Mucosa of descending colon (tissue), 3 donors: ENCODE results near the gene ZFP36L2. TPM values are rescaled to one million over a fixed set of nuclear protein-coding genes. Genes with fewer than 3 reads are reported as not detected.

Experiments
- ATAC-seq: fragments of 200-7000 bp; cut with Tn5 transposase; one replicate; pipeline ENCODE4 v1.9.1; 2020; ENCODE audit warnings: mild to moderate bottlenecking, moderate library complexity
- DNase-seq, 3 donors: peaks; one replicate each; pipeline ENCODE4 v3.0.0-alpha.2; 2020
- H3K36me3 ChIP-seq: fragments of 200-600 bp; one replicate; pipeline ENCODE4 v1.8.0; 2021; ENCODE audit warnings: low read depth, mild to moderate bottlenecking
- H3K4me1 ChIP-seq: fragments of 200-600 bp; one replicate; pipeline ENCODE4 v1.8.0; 2021; ENCODE audit warnings: low read depth, mild to moderate bottlenecking
- H3K4me3 ChIP-seq: fragments of 200-600 bp; one replicate; pipeline ENCODE4 v1.8.0; 2021; ENCODE audit warnings: mild to moderate bottlenecking
- H3K9me3 ChIP-seq: fragments of 200-600 bp; one replicate; pipeline ENCODE4 v1.8.0; 2021; ENCODE audit warnings: mild to moderate bottlenecking
- CTCF ChIP-seq: fragments of 200-600 bp; IDR thresholded peaks from one replicate; pipeline ENCODE4 v1.8.0; 2022; ENCODE audit warnings: antibody characterized with exemption, mild to moderate bottlenecking
- intact Hi-C, 2 donors: fragments of 100-400 bp; cut with DNase I in 1 of 2; cut with micrococcal nuclease in 1 of 2; formaldehyde crosslinking; loops; one replicate each; pipeline versions ENCODE4 v1.11.0 to v1.11.1; 2022; cut with DNase I, micrococcal nuclease
- total RNA-seq, 3 donors: library from RNA; stranded (reverse); fragmentation: NEBNext Ultra II Directional in 2 of 3; extraction: Animal tissue kit (Norgen Biotek cat#: 25700) in 2 of 3; gene quantifications; one replicate each; pipeline versions ENCODE4 v1.2.1 to v1.2.4, GENCODE V29; 2021 to 2023
- donor health status: DM: no; HTN: no; CAD: no; lungs with moderate emphysema.
- donor health status: DM: no; HTN: no; CAD: no.
- donor health status: DM: no; HTN: yes; CAD: no.

The ZFP36L2 gene
- total RNA-seq, 3 donors from 2014 or later = 160 to 198 (median 169) TPM

GRCh38 chr2:43270461-43270860 lies 44.1 kb upstream of the ZFP36L2 start:
- Histone ChIP-seq H3K9me3 (no peaks in the 10 kb centered on the region), H3K4me3 (no peak overlapping the region), H3K36me3 (no peaks in the 10 kb centered on the region), H3K4me1 (peaks cover 9% of the 10 kb centered on the region)
- intact Hi-C loops = no loop called here
- no peak for ATAC-seq
- TF ChIP-seq CTCF = no peak
- no peak for DNase-seq

- DNase-seq (peak in 1 of 3 donors; percentile 44), ATAC-seq (peak; percentile 73)
- H3K36me3 ChIP-seq = no peaks in the 10 kb centered on the region
- peaks cover 9% of the 10 kb centered on the region for H3K4me1 ChIP-seq
- intact Hi-C loops = no loop called here
- H3K4me3 ChIP-seq = no peak overlapping the region
- no peaks in the 10 kb centered on the region for H3K9me3 ChIP-seq
- TF ChIP-seq CTCF = no peak
Measured at GRCh38 chr2:43269706-43270105, 43.3 kb upstream of the ZFP36L2 start.

- Histone ChIP-seq H3K9me3 (no peaks in the 10 kb centered on the region), H3K36me3 (no peaks in the 10 kb centered on the region), H3K4me3 (no peak overlapping the region), H3K4me1 (peaks cover 9% of the 10 kb centered on the region)
- peak; percentile 54 to 84 (median 63) for DNase-seq
- peak; percentile 75 for ATAC-seq
- intact Hi-C loops = no loop called here
- TF ChIP-seq CTCF = no peak
Measured at GRCh38 chr2:43269074-43269572, 42.7 kb upstream of the ZFP36L2 start.

- Histone ChIP-seq H3K4me1 (peaks cover 9% of the 10 kb centered on the region), H3K9me3 (no peaks in the 10 kb centered on the region), H3K4me3 (no peak overlapping the region), H3K36me3 (no peaks in the 10 kb centered on the region)
- intact Hi-C loops = no loop called here
- no peak for TF ChIP-seq CTCF
- ATAC-seq = no peak
- DNase-seq = no peak
Measured at GRCh38 chr2:43268066-43268953, 41.9 kb upstream of the ZFP36L2 start.

GRCh38 chr2:43267381-43267780 lies 41.0 kb upstream of the ZFP36L2 start:
- no peak overlapping the region for H3K4me3 ChIP-seq
- peaks cover 9% of the 10 kb centered on the region for H3K4me1 ChIP-seq
- no peak for DNase-seq
- no peak for ATAC-seq
- intact Hi-C loops = no loop called here
- TF ChIP-seq CTCF = no peak
- no peaks in the 10 kb centered on the region for H3K9me3 ChIP-seq
- H3K36me3 ChIP-seq = no peaks in the 10 kb centered on the region
